Keratinocyte (primary cell): ENCODE measurements around the gene ARL6IP5.

Experiments used
- CTCF ChIP-seq, 3 experiments: IDR thresholded peaks in 1 of 3; conservative IDR thresholded peaks in 1 of 3; optimal IDR thresholded peaks in 1 of 3; 2 replicates in 2 of 3; 3 replicates in 1 of 3; pipeline versions ENCODE3 to v1.5.1; 2011; ENCODE audit warnings: low read length in 3 of 3, mild to moderate bottlenecking in 3 of 3, moderate library complexity in 2 of 3, control low read depth in 1 of 3, inconsistent platforms in 1 of 3; ENCODE audit not compliant: insufficient read depth in 2 of 3; ENCODE audit errors: extremely low read depth in 1 of 3
- EZH2 ChIP-seq: IDR thresholded peaks from one replicate; pipeline ENCODE4 v1.6.1; 2012; ENCODE audit warnings: inconsistent platforms, mild to moderate bottlenecking, low read length, moderate library complexity

GRCh38 chr3:69120879-69121464 lies 36.2 kb downstream of the ARL6IP5 start:
- TF ChIP-seq CTCF (optimal IDR thresholded peaks at IDR 0.05 in 1 of 3, IDR thresholded peaks at IDR 0.05 in 1 of 3, conservative IDR thresholded peaks at IDR 0.05 in 1 of 3; ENCODE audit: extremely low read depth in 1 of 3, insufficient read depth in 2 of 3, low read length in 3 of 3) (peak; percentile 88 to 95 (median 92)), EZH2 (no peak)
